HG03060 (cell line): Measurements from ENCODE around the gene HCFC1R1.

Experiments used
- ATAC-seq: cut with Tn5 transposase; IDR thresholded peaks from one replicate; pipeline ENCODE4 v1.9.1; 2021; ENCODE audit warnings: low read depth, moderate number of reproducible peaks; ENCODE audit not compliant: unreplicated experiment

The HCFC1R1 gene

GRCh38 chr16:3004319-3004718 lies 19.4 kb downstream of the HCFC1R1 start:
- ATAC-seq: no peak

DNA sequence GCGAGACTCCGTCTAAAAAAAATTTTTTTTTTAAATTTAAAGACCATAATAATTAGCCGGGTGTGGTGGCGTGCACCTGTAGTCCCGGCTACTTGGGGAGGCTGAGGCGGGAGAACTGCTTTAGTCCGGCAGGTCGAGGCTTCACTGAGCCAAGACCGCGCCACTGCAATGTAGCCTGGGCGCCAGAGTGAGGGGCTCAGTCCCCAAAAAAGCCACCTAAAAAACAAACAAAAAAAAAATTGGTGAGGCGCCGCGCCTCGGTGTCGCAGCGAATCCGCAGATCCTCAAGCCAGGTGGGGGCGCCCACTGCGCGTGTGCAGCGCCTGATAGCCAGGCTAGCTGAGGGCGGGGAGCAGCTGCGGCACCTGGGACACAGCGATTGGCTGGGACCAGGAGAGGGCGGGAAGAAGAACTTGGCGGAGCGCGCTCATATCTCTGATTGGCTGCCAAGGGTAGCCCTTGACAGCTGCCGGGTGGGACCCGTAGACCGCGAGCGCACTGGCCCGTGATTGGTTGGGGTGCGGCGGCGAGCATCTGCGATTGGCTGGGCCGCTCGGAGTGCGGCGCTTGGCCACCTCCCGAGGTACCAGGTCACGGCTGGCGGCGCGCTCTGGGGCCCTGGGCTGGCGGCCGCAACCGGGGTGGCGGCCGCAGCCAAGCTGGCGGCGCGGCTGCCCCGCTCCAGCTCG lies 20.0 kb downstream of the HCFC1R1 start:
- peak; percentile 95 for ATAC-seq

DNA sequence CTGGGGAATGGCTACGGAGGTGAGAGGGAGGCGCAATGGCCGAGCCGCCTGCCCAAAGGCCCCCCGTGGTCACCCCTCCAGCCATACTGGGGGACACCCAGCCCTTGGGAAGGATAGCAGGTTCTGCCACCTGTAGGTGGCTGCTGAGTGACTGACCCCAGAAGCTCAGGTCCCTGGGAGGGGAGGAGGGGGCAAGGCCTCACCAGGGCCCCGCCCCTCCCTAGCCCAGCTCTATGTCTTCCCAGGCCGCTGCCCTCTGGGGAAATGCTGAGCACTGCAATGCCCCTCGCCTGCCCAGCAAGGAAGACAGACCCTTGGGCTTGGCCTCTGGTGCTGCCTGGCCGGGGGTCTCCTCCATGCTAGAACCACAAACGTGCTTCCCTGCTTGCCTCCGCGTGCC lies 22.4 kb downstream of the HCFC1R1 start:
- no peak for ATAC-seq

DNA sequence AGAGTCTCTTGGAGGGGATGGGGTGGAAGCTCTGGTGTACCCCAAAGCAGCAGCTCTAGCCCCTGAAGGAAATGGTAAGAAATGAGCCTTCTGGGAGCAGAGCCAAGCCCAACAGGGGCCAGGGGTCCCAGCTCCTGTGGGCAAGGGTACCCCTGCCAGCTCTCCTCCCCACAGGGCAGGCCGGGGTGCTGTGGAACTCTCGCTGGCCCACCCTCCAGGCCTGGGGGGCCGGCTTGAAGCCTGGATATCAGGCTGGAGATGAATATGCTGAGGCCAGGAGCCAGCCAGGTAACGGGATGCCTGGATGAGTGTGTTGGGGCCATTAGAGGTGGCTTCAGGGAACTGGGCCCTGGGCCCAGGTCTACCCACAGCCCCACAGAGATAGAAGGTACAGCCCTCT lies 23.2 kb downstream of the HCFC1R1 start:
- ATAC-seq: no peak

GRCh38 chr16:2999929-3000328 lies 23.8 kb downstream of the HCFC1R1 start:
- no peak for ATAC-seq

DNA sequence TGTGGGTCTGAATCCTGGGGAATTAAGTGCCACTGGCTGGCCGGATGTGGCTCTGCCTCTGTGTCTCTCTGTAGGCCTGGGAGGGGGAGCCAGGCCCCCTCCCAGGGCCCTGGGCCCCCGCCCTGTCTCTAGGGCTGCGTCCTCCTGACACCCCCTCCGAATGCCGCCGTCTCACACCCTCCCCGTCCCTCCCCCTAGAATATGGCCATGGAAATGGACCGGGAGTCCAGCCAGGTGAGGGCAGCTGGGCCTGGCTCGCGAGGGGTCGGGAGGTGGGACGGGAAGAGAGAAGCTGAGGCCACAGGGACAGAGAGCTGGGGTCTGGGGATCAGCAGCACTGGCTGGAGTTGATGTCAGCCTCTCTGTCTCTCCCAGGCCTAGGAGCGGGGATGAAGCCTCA lies 27.4 kb downstream of the HCFC1R1 start:
- ATAC-seq: no peak

DNA sequence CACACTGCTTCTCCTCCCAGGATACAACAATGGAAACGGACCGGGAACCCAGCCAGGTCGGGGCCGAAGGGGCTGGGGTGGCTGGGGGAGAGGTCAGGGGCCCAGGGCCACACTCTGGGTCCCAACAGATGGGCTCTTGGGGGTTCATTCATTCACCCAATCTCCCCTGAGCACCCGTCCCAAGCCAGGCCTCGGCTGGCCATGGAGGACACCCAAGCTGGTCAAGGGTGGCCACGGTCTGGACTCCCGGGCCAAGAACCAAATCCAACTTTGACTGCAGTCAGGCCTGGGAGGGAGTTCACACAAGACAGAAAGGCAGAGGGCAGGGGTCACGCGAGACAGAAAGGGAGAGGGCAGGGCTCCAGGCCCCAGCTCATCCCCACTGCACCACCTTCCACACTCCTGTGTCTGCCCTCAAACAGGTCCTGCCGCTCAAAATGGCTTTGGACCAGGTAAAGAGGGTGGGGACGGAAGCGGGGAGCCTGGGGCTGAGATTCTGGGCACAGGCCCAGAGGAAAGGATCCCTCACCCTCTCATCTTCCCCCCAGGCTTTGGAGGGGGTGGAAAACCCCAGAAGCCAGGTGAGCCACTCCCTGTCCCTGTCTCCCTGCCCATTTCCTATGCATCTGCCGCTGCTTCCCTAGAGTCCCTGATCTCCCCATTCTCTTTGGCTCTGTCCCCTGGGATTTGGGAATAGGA lies 31.2 kb downstream of the HCFC1R1 start:
- ATAC-seq: no peak

DNA sequence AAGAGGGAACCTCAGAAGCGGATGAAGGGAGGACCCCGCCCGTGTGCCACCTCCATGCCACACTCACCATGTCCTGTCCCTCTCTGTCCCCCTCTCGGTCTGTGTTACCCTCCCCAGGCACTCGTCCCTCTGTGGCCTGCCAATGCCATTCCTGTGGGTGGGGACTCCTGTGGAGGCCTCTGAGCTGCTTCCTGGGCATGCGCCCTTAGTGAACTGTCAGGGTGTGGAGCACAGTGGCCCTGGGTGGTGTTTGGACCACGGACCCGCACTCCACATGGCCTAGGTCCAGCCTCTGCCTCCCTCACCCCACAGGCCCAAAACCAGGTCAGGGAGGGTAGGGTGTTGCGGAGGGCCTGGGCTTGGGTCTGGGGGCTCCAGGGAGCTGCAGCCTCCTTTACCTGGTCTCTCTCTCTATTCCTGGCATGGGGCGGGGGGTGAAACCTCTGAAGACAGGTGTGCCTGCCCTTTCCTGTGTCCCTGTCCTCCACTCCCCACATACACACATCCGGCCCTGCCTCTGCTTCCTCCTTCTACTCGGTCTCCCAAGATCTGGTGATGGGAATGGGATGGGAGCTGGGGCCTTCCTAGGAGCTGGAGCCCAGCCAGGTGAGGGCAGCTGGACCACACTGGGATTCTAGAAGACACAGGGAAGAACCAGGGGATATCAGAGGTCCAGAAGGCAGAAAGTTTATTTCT lies 32.0 kb downstream of the HCFC1R1 start:
- no peak for ATAC-seq

- no peak for ATAC-seq
Measured at GRCh38 chr16:2990891-2991290, 32.9 kb downstream of the HCFC1R1 start.

DNA sequence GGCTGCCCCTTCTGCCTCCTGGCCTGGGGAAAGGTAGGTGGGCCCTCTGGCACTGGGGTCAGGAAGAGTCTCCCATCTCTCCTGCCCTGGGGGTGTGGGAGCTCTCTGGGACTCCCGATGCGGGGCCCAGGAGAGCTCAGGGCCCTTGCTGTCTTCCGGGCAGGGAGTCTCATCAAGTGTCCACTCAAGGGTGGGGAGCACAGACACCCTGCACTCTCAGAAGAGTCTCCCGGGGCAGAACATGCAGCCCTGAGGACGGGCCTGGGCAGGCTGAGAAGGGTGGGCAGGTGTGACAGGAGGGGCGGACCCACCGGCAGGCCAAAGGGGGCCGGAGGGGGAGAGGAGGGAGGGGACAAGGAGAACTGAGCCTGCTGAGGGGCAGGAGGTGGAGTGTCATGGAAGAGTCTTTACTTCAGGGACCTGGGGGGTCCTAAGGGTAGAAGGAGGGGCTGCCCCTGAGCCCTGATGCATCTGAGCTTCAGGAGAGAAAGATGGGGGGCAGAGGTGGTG lies 35.1 kb downstream of the HCFC1R1 start:
- ATAC-seq: no peak

- ATAC-seq: no peak
Measured at GRCh38 chr16:2987833-2988232, 35.9 kb downstream of the HCFC1R1 start.

DNA sequence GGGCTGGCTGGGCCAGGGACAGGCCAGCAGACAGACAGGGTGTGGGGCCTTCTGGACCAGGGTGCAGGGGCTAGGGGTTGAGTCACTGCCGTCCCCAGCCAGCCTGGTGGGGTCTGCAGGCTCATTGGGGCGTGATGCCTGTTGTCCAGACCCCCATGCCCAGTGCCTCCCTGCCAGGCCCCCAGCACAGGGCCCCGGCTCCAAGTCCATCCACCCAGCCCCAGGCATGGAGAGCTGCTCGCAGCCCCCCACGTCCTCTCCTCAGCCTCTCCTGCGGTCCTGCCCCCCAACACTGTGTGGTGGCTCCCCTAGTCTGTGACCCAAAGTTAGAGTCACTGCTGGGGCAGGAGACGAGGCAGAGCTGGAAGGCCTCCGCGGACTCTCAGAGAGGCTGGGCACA lies 36.5 kb downstream of the HCFC1R1 start:
- no peak for ATAC-seq

DNA sequence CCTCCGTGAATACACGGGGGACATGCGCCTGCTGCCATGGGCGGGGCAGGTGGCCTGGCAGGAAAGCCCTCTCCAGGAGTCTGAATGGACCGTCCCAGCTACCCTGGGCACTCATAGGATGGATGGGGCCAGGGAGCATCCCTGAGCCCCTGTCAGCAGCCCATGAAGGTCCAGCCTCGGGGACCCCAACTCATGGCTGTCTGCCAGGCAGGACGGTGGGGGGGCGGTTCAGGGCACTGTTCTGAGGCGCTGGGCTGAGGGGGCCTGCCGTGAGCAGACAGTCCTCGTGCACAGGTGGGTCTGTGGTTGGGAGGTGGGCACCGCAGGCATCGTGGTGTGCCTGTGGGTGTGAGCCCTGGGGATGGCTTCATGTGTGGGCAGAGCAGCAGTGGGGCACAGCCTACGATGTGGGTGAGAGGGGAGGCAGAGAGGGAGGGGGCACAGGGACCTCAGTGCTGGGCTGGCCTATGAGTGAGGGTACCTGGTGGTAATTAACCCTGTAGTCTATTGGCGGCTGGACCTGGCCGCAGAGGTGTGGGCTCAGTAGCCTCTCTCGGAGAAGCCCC lies 37.0 kb downstream of the HCFC1R1 start:
- no peak for ATAC-seq

DNA sequence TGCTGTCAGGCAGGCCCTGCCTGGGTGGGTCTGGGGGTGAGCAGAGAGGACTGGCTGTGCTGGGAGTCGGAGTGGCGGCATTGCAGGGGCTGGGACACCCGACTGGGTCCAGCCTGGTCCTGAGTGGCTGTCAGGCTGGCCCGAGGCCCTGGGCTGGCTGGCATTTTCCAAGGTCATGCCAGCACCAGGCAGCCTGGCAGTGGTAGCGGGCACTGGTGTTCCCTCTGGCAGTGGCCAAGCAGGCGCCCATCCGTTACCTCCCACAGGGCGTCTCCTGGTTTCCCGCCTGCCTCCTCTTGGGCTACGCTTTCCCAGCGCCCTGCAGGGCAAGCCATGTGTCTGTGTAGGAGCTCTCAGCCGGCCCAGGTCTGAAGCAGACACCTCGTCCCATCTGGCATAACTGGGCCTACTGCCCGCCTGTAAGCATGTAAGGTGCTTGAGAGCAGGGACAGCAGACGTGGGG lies 37.8 kb downstream of the HCFC1R1 start:
- ATAC-seq: no peak

- no peak for ATAC-seq
Measured at GRCh38 chr16:2985462-2985861, 38.3 kb downstream of the HCFC1R1 start.

DNA sequence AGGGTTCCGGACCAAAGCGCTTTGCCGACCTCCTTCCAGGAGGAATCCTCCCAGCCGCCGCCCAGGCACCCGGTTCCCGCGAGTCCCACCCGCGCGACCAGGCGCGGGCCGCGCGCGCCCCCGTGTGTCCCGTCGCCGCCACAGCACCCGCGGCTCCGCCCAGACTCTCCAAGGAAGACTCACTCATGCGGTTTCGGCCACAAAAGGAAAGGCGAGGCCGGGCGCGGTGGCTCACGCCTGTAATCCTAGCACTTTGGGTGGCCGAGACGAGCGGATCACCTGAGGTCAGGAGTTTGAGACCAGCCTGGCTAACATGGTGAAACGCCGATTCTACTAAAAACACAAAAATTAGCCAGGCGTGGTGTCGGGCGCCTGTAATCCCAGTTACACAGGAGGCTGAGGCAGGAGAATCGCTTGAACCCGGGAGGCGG lies 40.0 kb downstream of the HCFC1R1 start:
- no peak for ATAC-seq

DNA sequence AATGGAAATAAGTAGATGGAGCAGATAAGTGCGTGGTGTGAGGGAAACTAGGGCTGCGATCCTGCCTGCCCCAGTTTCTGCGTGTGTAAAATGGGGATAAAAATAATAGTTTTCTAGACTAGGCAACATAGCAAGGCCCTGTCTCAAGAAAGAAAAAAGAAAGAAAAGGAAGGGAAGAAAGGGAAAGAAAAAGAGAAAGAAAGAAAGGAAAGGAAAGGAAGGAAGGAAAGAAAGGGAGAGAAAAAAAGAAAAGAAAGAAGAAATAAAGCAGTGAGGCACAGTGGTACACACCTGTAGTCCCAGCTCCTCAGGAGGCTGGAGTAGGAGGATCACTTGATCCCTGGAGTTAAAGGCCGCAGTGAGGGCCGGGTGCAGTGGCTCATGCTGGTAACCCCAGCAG lies 41.3 kb downstream of the HCFC1R1 start:
- ATAC-seq: no peak

DNA sequence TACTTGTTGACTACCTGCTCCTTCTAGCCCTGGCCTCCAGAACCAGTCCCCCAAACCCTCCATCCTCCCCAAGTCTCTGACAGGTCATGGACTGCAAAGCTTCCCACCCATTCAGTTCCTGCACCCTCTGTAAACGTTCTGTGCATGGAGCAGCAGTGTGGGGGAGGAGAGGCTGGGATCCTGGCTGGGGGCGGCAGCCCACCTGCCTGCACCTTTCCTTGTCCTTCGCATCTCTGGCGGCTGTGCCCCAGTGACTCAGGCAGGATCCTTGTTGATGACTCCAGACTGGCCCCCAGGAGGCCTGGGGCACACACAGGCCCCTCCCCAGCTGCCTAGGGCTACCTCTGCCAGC lies 41.9 kb downstream of the HCFC1R1 start:
- ATAC-seq: no peak

- no peak for ATAC-seq
Measured at GRCh38 chr16:2981177-2981898, 42.4 kb downstream of the HCFC1R1 start.
